Cerebellar cortex (tissue), 1 donor: Measurements from ENCODE around the gene NUP42.

Experiments
- DNase-seq: peaks from one replicate; pipeline ENCODE4 v3.0.0-alpha.2; 2015; ENCODE audit warnings: low spot score

The NUP42 gene

GRCh38 chr7:23234569-23235296 lies 52.9 kb downstream of the NUP42 start:
- DNase-seq, result peak; percentile 82

GRCh38 chr7:23235813-23236221 lies 54.0 kb downstream of the NUP42 start:
- DNase-seq, result no peak

- no peak for DNase-seq
These were observed 55.2 kb downstream of the NUP42 start for GRCh38 chr7:23237000-23237399.

GRCh38 chr7:23238983-23239652 lies 57.3 kb downstream of the NUP42 start:
- DNase-seq, result no peak

GRCh38 chr7:23239698-23240097 lies 57.9 kb downstream of the NUP42 start:
- DNase-seq, result no peak

GRCh38 chr7:23242321-23242720 lies 60.5 kb downstream of the NUP42 start:
- no peak for DNase-seq

GRCh38 chr7:23242935-23243334 lies 61.1 kb downstream of the NUP42 start:
- no peak for DNase-seq

GRCh38 chr7:23246555-23246954 lies 64.7 kb downstream of the NUP42 start, which contains the start of gene GPNMB:
GPNMB (plus strand) TSS chr7:23246775; CDS start chr7:23246858, 83 bp downstream.
- DNase-seq, result peak; percentile 14

- DNase-seq, result no peak
These were observed 65.3 kb downstream of the NUP42 start for GRCh38 chr7:23247046-23247602.

GRCh38 chr7:23247603-23248335 lies 65.9 kb downstream of the NUP42 start:
- DNase-seq, result peak; percentile 12

- no peak for DNase-seq
These were observed 67.6 kb downstream of the NUP42 start for GRCh38 chr7:23249486-23249885.
